HL-60 (cell line): ENCODE measurements around the gene PLXDC2.

Experiments
- GABPA ChIP-seq: IDR thresholded peaks from 2 replicates; pipeline ENCODE4 v1.6.1; 2012; ENCODE audit warnings: low read depth
- POLR2AphosphoS5 ChIP-seq: IDR thresholded peaks from 2 replicates; pipeline ENCODE4 v1.6.1; 2012; ENCODE audit warnings: low read depth
- TF ChIP-seq, protein P1 (sequence below): IDR thresholded peaks from one replicate; pipeline ENCODE4 v1.5.1; 2011; ENCODE audit warnings: low read length, control low read depth, inconsistent platforms; ENCODE audit not compliant: insufficient read depth

DNA sequence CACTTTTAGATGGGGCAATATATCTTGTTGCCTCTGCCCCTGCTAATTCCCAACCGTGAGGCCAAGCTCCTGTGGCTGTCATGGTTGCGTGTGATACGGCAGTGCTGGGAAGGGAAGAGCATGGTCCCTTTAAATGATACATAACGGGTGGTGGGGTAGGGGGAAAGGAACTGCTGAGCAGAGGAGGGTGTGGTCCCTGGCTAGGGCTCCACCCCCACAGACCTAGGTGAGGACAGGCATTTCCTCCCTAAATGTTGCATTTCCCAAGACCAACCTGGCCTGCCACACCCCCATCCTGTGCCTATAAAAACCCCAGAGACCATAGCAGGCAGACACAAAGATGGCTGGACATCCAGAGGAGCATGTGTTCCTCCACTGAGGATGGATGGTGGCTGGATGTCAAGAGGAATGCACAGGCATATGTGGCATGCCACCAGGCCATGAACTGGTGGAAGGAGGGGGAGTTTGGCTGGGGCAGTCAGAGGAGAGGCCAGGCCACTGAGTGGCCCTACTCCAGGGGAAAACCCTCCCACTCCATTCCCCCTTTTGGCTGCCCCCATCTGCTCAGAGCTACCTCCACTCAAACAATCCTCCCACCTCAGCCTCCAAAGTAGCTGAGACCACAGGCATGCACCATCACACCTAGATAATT lies 104.0 kb downstream of the PLXDC2 start:
- TF ChIP-seq, protein P1, sequence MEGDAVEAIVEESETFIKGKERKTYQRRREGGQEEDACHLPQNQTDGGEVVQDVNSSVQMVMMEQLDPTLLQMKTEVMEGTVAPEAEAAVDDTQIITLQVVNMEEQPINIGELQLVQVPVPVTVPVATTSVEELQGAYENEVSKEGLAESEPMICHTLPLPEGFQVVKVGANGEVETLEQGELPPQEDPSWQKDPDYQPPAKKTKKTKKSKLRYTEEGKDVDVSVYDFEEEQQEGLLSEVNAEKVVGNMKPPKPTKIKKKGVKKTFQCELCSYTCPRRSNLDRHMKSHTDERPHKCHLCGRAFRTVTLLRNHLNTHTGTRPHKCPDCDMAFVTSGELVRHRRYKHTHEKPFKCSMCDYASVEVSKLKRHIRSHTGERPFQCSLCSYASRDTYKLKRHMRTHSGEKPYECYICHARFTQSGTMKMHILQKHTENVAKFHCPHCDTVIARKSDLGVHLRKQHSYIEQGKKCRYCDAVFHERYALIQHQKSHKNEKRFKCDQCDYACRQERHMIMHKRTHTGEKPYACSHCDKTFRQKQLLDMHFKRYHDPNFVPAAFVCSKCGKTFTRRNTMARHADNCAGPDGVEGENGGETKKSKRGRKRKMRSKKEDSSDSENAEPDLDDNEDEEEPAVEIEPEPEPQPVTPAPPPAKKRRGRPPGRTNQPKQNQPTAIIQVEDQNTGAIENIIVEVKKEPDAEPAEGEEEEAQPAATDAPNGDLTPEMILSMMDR, result no peak
- TF ChIP-seq POLR2AphosphoS5 (no peak), GABPA (no peak)
